ENCODE data around the gene HSBP1.

Gene HSBP1

GRCh38 chr16:83833921-83834320, 26.1 kb downstream of the HSBP1 start:
- ATAC-seq (ENCODE audit: low read depth) (no peak), DNase-seq (ENCODE audit: low spot score) (no peak)
- no peak for TF ChIP-seq CTCF (IDR thresholded peaks at IDR 0.05; ENCODE audit: poor library complexity, severe bottlenecking)
- H3K9me3 ChIP-seq (ENCODE audit: severe bottlenecking): no peaks in the 10 kb centered on the region
- no peaks in the 10 kb centered on the region for H3K27me3 ChIP-seq (ENCODE audit: insufficient read depth, poor library complexity, severe bottlenecking)
- H3K4me1 ChIP-seq (ENCODE audit: insufficient read depth, poor library complexity, severe bottlenecking): peaks cover 7% of the 10 kb centered on the region
- no peak overlapping the region for H3K4me3 ChIP-seq (ENCODE audit: severe bottlenecking)
- no peak overlapping the region for H3K27ac ChIP-seq (ENCODE audit: poor library complexity, severe bottlenecking)
- no peaks in the 10 kb centered on the region for H3K36me3 ChIP-seq (ENCODE audit: low read depth)

DNA sequence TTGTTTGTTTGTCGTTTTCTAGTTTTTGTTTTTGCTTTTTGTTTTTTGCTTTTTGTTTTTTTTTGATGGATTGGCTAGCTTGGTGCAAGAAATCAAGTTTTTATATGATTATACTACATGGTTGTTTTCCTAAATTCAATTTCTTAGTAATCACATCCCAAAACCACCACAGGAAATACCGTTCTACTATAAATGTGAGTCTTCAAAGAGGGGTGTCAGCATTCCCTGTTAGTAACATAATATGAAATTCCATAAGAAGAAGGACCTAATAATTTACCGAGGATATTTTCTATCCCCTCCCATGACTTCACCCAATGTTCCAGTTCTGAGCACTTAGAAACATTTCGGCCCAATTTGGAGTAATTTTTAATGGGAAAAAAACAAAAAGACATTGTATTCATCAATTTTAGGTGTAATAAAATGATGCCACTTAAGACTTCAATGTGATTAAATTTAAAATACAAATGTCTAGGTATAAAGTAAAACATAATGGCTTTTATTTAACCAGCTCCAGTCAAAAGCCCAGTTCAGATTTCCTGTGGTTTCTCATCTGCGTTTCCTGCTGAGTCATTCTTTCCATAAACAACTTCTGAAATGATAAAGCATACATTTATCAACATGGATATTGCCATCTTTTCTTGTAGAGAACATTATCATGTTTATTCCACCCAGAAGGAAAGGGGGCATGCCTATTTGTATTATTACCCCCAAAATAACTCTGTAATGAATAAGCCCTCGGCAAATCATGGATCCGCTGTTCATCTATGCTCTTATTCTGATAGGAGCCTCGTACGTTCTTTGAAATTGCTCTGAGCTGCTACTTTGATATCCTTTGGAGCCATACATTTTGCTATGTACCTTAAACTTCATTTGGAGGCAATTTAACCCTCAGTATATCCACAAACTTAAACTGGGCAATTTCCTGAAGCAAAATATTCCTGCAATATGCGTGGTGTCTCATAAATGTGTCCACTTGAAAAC, 28.1 kb downstream of the HSBP1 start:
- no peak for TF ChIP-seq CTCF (IDR thresholded peaks at IDR 0.05; ENCODE audit: poor library complexity, severe bottlenecking)
- H3K4me1 ChIP-seq (ENCODE audit: insufficient read depth, poor library complexity, severe bottlenecking): peaks cover 7% of the 10 kb centered on the region
- H3K4me3 ChIP-seq (ENCODE audit: severe bottlenecking): no peak overlapping the region
- H3K9me3 ChIP-seq (ENCODE audit: severe bottlenecking): no peaks in the 10 kb centered on the region
- no peaks in the 10 kb centered on the region for H3K27me3 ChIP-seq (ENCODE audit: insufficient read depth, poor library complexity, severe bottlenecking)
- DNase-seq (ENCODE audit: low spot score) (no peak), ATAC-seq (ENCODE audit: low read depth) (0 out of 3 replicates have a peak, but pooled peaks have one; percentile 49)
- H3K27ac ChIP-seq (ENCODE audit: poor library complexity, severe bottlenecking): no peak overlapping the region
- H3K36me3 ChIP-seq (ENCODE audit: low read depth): no peaks in the 10 kb centered on the region

DNA sequence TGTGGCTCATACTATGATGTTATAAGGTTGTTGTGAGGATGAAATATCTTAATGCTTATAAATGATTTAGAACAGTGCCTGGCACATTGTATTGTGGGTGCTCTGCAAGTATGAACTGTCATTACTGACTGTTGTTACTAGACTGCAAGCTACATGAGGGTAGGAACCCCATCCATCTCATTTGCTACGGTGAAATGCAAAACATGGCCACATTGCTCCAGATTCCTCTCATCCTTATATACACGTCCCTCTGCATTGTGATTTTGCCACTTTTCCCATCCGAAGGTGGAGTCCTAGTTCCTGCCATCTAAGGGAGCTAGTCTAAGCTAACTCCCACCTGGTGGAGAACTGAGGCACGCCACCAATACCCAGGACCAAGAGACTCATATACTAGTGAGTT, 29.8 kb downstream of the HSBP1 start:
- no peaks in the 10 kb centered on the region for H3K9me3 ChIP-seq (ENCODE audit: severe bottlenecking)
- H3K36me3 ChIP-seq (ENCODE audit: low read depth): no peaks in the 10 kb centered on the region
- H3K27me3 ChIP-seq (ENCODE audit: insufficient read depth, poor library complexity, severe bottlenecking): no peaks in the 10 kb centered on the region
- ATAC-seq (ENCODE audit: low read depth): no peak
- H3K4me3 ChIP-seq (ENCODE audit: severe bottlenecking): no peak overlapping the region
- no peak for TF ChIP-seq CTCF (IDR thresholded peaks at IDR 0.05; ENCODE audit: poor library complexity, severe bottlenecking)
- no peak for DNase-seq (ENCODE audit: low spot score)
- no peak overlapping the region for H3K27ac ChIP-seq (ENCODE audit: poor library complexity, severe bottlenecking)
- peaks cover 7% of the 10 kb centered on the region for H3K4me1 ChIP-seq (ENCODE audit: insufficient read depth, poor library complexity, severe bottlenecking)

- Histone ChIP-seq H3K9me3 (ENCODE audit: severe bottlenecking) (no peaks in the 10 kb centered on the region), H3K27me3 (ENCODE audit: insufficient read depth, poor library complexity, severe bottlenecking) (no peaks in the 10 kb centered on the region), H3K27ac (ENCODE audit: poor library complexity, severe bottlenecking) (no peak overlapping the region), H3K4me3 (ENCODE audit: severe bottlenecking) (no peak overlapping the region), H3K4me1 (ENCODE audit: insufficient read depth, poor library complexity, severe bottlenecking) (peaks cover 7% of the 10 kb centered on the region), H3K36me3 (ENCODE audit: low read depth) (no peaks in the 10 kb centered on the region)
- DNase-seq (ENCODE audit: low spot score) (no peak), ATAC-seq (ENCODE audit: low read depth) (no peak)
- no peak for TF ChIP-seq CTCF (IDR thresholded peaks at IDR 0.05; ENCODE audit: poor library complexity, severe bottlenecking)
These were observed 30.4 kb downstream of the HSBP1 start for GRCh38 chr16:83838151-83838550.

DNA sequence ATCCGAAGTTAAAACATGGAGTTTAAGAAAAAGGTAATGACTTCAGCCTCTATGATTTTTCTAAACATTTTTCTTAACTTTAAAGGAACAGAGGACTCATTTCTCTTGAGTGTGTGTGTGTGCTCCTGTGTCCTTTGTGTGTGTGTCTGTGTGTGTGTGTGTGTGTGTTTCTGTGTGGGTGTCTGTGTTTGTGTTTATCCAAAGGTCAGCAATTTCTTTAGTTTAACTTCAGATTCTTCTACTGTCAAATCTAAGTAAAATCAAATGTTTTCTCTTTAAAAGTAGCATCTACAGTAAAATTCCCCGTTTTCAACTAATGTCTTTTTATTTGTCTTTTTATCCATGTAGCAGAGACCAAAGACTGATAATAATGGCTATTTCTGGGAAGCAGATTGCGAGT, 31.8 kb downstream of the HSBP1 start:
- H3K9me3 ChIP-seq (ENCODE audit: severe bottlenecking): no peaks in the 10 kb centered on the region
- TF ChIP-seq CTCF (IDR thresholded peaks at IDR 0.05; ENCODE audit: poor library complexity, severe bottlenecking): no peak
- ATAC-seq (ENCODE audit: low read depth) (no peak), DNase-seq (ENCODE audit: low spot score) (no peak)
- no peaks in the 10 kb centered on the region for H3K27me3 ChIP-seq (ENCODE audit: insufficient read depth, poor library complexity, severe bottlenecking)
- H3K36me3 ChIP-seq (ENCODE audit: low read depth): no peaks in the 10 kb centered on the region
- H3K4me3 ChIP-seq (ENCODE audit: severe bottlenecking): no peak overlapping the region
- H3K4me1 ChIP-seq (ENCODE audit: insufficient read depth, poor library complexity, severe bottlenecking): peaks cover 7% of the 10 kb centered on the region
- no peak overlapping the region for H3K27ac ChIP-seq (ENCODE audit: poor library complexity, severe bottlenecking)
